ENCODE measurements around the gene RNF227.
"Not testable (repeated sequence)": the region's sequence is repeated elsewhere in the genome, so short reads cannot be mapped to it uniquely, and the experiment has no call there.

Gene RNF227

GRCh38 chr17:7915611-7916384 is at the start of gene RNF227:
Gene RNF227, minus strand, starts transcription at chr17:7916289. Its CDS starts 94 bp downstream, at chr17:7916195.
- DNase-seq: peak; percentile 96

- no peak for DNase-seq
These were observed 45.3 kb upstream of the RNF227 start for GRCh38 chr17:7961421-7961820.

- DNase-seq: no peak
These were observed 43.6 kb upstream of the RNF227 start for GRCh38 chr17:7959503-7960253.

GRCh38 chr17:7956228-7956965 is 40.3 kb upstream of the RNF227 start:
- DNase-seq: peak; percentile 55

- DNase-seq: no peak
These were observed 39.5 kb upstream of the RNF227 start for GRCh38 chr17:7955414-7956227.

- DNase-seq: not testable (repeated sequence)
These were observed 37.2 kb upstream of the RNF227 start for GRCh38 chr17:7953266-7953665.

- DNase-seq: peak; percentile 28
These were observed 35.2 kb upstream of the RNF227 start for GRCh38 chr17:7951143-7951792.

GRCh38 chr17:7950578-7950977 is 34.5 kb upstream of the RNF227 start:
- DNase-seq: no peak

GRCh38 chr17:7947651-7948050 is 31.6 kb upstream of the RNF227 start:
- DNase-seq: no peak

GRCh38 chr17:7946441-7946840 is 30.4 kb upstream of the RNF227 start:
- DNase-seq: no peak

- no peak for DNase-seq
These were observed 29.6 kb upstream of the RNF227 start for GRCh38 chr17:7945651-7946050.

- no peak for DNase-seq
These were observed 28.2 kb upstream of the RNF227 start for GRCh38 chr17:7944326-7944725.

- no peak for DNase-seq
These were observed 27.2 kb upstream of the RNF227 start for GRCh38 chr17:7943291-7943690.

- DNase-seq: no peak
These were observed 24.7 kb upstream of the RNF227 start for GRCh38 chr17:7940743-7941142.

GRCh38 chr17:7940034-7940433 is 23.9 kb upstream of the RNF227 start:
- no peak for DNase-seq

- DNase-seq: no peak
These were observed 19.8 kb upstream of the RNF227 start for GRCh38 chr17:7935859-7936258.

GRCh38 chr17:7932949-7933348 is 16.9 kb upstream of the RNF227 start:
- peak; percentile 61 for DNase-seq

- DNase-seq: peak; percentile 11
These were observed 16.4 kb upstream of the RNF227 start for GRCh38 chr17:7932483-7932891.

GRCh38 chr17:7931709-7932482 is 15.8 kb upstream of the RNF227 start, which contains the start of the genes CNTROB and TRAPPC1:
Gene CNTROB, plus strand, starts transcription at chr17:7932206. Its CDS starts 874 bp downstream, at chr17:7933080.
Gene TRAPPC1, minus strand, starts transcription at chr17:7931946. Its CDS starts 117 bp downstream, at chr17:7931829.
- DNase-seq: peak; percentile 97

GRCh38 chr17:7930841-7931631 is 14.9 kb upstream of the RNF227 start:
- no peak for DNase-seq
